ENCODE measurements around the gene PROZ. TPM values are rescaled to one million over a fixed set of nuclear protein-coding genes. Genes with fewer than 3 reads are reported as not detected.

Gene PROZ
- total and polyA plus RNA-seq, 5 donors from 2014 or later, result 0.15 TPM; not detected in 3

- DNase-seq, result no peak
- Histone ChIP-seq H3K9me3 (ENCODE audit: control insufficient read depth in 2 of 2, low read length in 2 of 2) (no peaks in the 10 kb centered on the region), H3K4me1 (ENCODE audit: control insufficient read depth, insufficient read depth, low read length, poor library complexity, severe bottlenecking) (peaks cover 21% of the 10 kb centered on the region), H3K4me3 (ENCODE audit: low read depth, low read length) (peak overlapping the region; percentile 76), H3K27ac (ENCODE audit: insufficient read depth, low read length, poor library complexity, severe bottlenecking) (no peak overlapping the region), H3K27me3 (ENCODE audit: control insufficient read depth, insufficient read depth, low read length) (no peaks in the 10 kb centered on the region), H3K36me3 (ENCODE audit: control insufficient read depth, insufficient read depth, low read length) (no peaks in the 10 kb centered on the region)
- H3K4me1 Mint-ChIP-seq, result peaks cover 6 to 22% (median 13%) of the 10 kb centered on the region in 4 donors
- H3K4me3 Mint-ChIP-seq, result peak overlapping the region; percentile 86 to 94 (median 90)
- H3K27me3 Mint-ChIP-seq, result peaks cover 7% of the 10 kb centered on the region
- ATAC-seq (ENCODE audit: low read depth in 2 of 2), result no peak
- no peaks in the 10 kb centered on the region for H3K36me3 Mint-ChIP-seq
- peaks cover 0 to 3% (median 0%) of the 10 kb centered on the region in 7 donors for H3K9me3 Mint-ChIP-seq
- H3K27ac Mint-ChIP-seq, result peak overlapping the region; percentile 87 to 96 (median 90)
Measured at GRCh38 chr13:113152691-113152983, 5.8 kb upstream of the PROZ start.

GRCh38 chr13:113152984-113153809 is 5.3 kb upstream of the PROZ start:
- Histone ChIP-seq H3K9me3 (ENCODE audit: control insufficient read depth in 2 of 2, low read length in 2 of 2) (no peaks in the 10 kb centered on the region), H3K27me3 (ENCODE audit: control insufficient read depth, insufficient read depth, low read length) (no peaks in the 10 kb centered on the region), H3K4me3 (ENCODE audit: low read depth, low read length) (peak overlapping the region; percentile 82), H3K36me3 (ENCODE audit: control insufficient read depth, insufficient read depth, low read length) (no peaks in the 10 kb centered on the region), H3K4me1 (ENCODE audit: control insufficient read depth, insufficient read depth, low read length, poor library complexity, severe bottlenecking) (peaks cover 21% of the 10 kb centered on the region), H3K27ac (ENCODE audit: insufficient read depth, low read length, poor library complexity, severe bottlenecking) (peak overlapping the region; percentile 24)
- H3K27me3 Mint-ChIP-seq, result peaks cover 7% of the 10 kb centered on the region
- H3K27ac Mint-ChIP-seq, result peak overlapping the region; percentile 90 to 96 (median 90)
- ATAC-seq (ENCODE audit: low read depth in 2 of 2) (peak; percentile 16 to 27), DNase-seq (peak; percentile 17 to 20 (median 17))
- no peaks in the 10 kb centered on the region for H3K36me3 Mint-ChIP-seq
- H3K4me1 Mint-ChIP-seq, result peaks cover 6 to 22% (median 13%) of the 10 kb centered on the region in 4 donors
- H3K4me3 Mint-ChIP-seq, result peak overlapping the region; percentile 86 to 94 (median 90)
- H3K9me3 Mint-ChIP-seq, result peaks cover 0 to 3% (median 0%) of the 10 kb centered on the region in 7 donors

GRCh38 chr13:113153810-113154748 is 4.4 kb upstream of the PROZ start:
- Mint-ChIP-seq H3K27me3 (peaks cover 7% of the 10 kb centered on the region), H3K4me3 (peak overlapping the region; percentile 80 to 92 (median 90)), H3K36me3 (no peaks in the 10 kb centered on the region), H3K9me3 (peaks cover 0 to 3% (median 0%) of the 10 kb centered on the region in 7 donors), H3K27ac (peak overlapping the region in 2 of 3 donors; percentile 84 to 90), H3K4me1 (peaks cover 6 to 22% (median 13%) of the 10 kb centered on the region in 4 donors)
- Histone ChIP-seq H3K27ac (ENCODE audit: insufficient read depth, low read length, poor library complexity, severe bottlenecking) (peak overlapping the region; percentile 57), H3K36me3 (ENCODE audit: control insufficient read depth, insufficient read depth, low read length) (no peaks in the 10 kb centered on the region), H3K27me3 (ENCODE audit: control insufficient read depth, insufficient read depth, low read length) (no peaks in the 10 kb centered on the region), H3K4me1 (ENCODE audit: control insufficient read depth, insufficient read depth, low read length, poor library complexity, severe bottlenecking) (peaks cover 21% of the 10 kb centered on the region), H3K9me3 (ENCODE audit: control insufficient read depth in 2 of 2, low read length in 2 of 2) (no peaks in the 10 kb centered on the region), H3K4me3 (ENCODE audit: low read depth, low read length) (peak overlapping the region; percentile 82)
- ATAC-seq (ENCODE audit: low read depth in 2 of 2) (peak; percentile 79 to 82), DNase-seq (peak; percentile 62 to 73 (median 65))

GRCh38 chr13:113155201-113155600 is 3.2 kb upstream of the PROZ start:
- DNase-seq (no peak), ATAC-seq (ENCODE audit: low read depth in 2 of 2) (no peak)
- no peak overlapping the region for H3K4me3 ChIP-seq (ENCODE audit: low read depth, low read length)
- H3K9me3 ChIP-seq (ENCODE audit: control insufficient read depth in 2 of 2, low read length in 2 of 2), result no peaks in the 10 kb centered on the region
- H3K36me3 ChIP-seq (ENCODE audit: control insufficient read depth, insufficient read depth, low read length), result no peaks in the 10 kb centered on the region
- peak overlapping the region; percentile 3 to 84 (median 81) for H3K27ac Mint-ChIP-seq
- no peaks in the 10 kb centered on the region for H3K36me3 Mint-ChIP-seq
- peaks cover 0 to 5% (median 0%) of the 10 kb centered on the region in 7 donors for H3K9me3 Mint-ChIP-seq
- H3K4me3 Mint-ChIP-seq, result peak overlapping the region; percentile 58 to 91 (median 79)
- H3K4me1 ChIP-seq (ENCODE audit: control insufficient read depth, insufficient read depth, low read length, poor library complexity, severe bottlenecking), result peaks cover 21% of the 10 kb centered on the region
- H3K27me3 ChIP-seq (ENCODE audit: control insufficient read depth, insufficient read depth, low read length), result no peaks in the 10 kb centered on the region
- peaks cover 7% of the 10 kb centered on the region for H3K27me3 Mint-ChIP-seq
- no peak overlapping the region for H3K27ac ChIP-seq (ENCODE audit: insufficient read depth, low read length, poor library complexity, severe bottlenecking)
- peaks cover 6 to 26% (median 14%) of the 10 kb centered on the region in 4 donors for H3K4me1 Mint-ChIP-seq

- H3K27me3 Mint-ChIP-seq, result peaks cover 7% of the 10 kb centered on the region
- ATAC-seq (ENCODE audit: low read depth in 2 of 2) (no peak), DNase-seq (no peak)
- no peaks in the 10 kb centered on the region for H3K9me3 ChIP-seq (ENCODE audit: control insufficient read depth in 2 of 2, low read length in 2 of 2)
- peaks cover 0 to 5% (median 0%) of the 10 kb centered on the region in 7 donors for H3K9me3 Mint-ChIP-seq
- no peaks in the 10 kb centered on the region for H3K36me3 ChIP-seq (ENCODE audit: control insufficient read depth, insufficient read depth, low read length)
- no peak overlapping the region for H3K27ac Mint-ChIP-seq
- peaks cover 6 to 34% (median 17%) of the 10 kb centered on the region in 4 donors for H3K4me1 Mint-ChIP-seq
- no peaks in the 10 kb centered on the region for H3K27me3 ChIP-seq (ENCODE audit: control insufficient read depth, insufficient read depth, low read length)
- H3K4me1 ChIP-seq (ENCODE audit: control insufficient read depth, insufficient read depth, low read length, poor library complexity, severe bottlenecking), result peaks cover 28% of the 10 kb centered on the region
- no peak overlapping the region for H3K4me3 ChIP-seq (ENCODE audit: low read depth, low read length)
- H3K36me3 Mint-ChIP-seq, result no peaks in the 10 kb centered on the region
- no peak overlapping the region for H3K4me3 Mint-ChIP-seq
- H3K27ac ChIP-seq (ENCODE audit: insufficient read depth, low read length, poor library complexity, severe bottlenecking), result no peak overlapping the region
Measured at GRCh38 chr13:113155982-113156655, 2.3 kb upstream of the PROZ start.

- H3K9me3 Mint-ChIP-seq, result peaks cover 0 to 5% (median 0%) of the 10 kb centered on the region in 7 donors
Measured at GRCh38 chr13:113157206-113157928, 1.1 kb upstream of the PROZ start.

More at GRCh38 chr13:113157206-113157928, 1.1 kb upstream of the PROZ start:
- Mint-ChIP-seq H3K4me1 (peaks cover 5 to 33% (median 18%) of the 10 kb centered on the region in 4 donors), H3K4me3 (peak overlapping the region in 1 of 4 donors; percentile 61), H3K27ac (no peak overlapping the region), H3K36me3 (no peaks in the 10 kb centered on the region), H3K27me3 (peaks cover 6% of the 10 kb centered on the region)
- Histone ChIP-seq H3K27ac (ENCODE audit: insufficient read depth, low read length, poor library complexity, severe bottlenecking) (no peak overlapping the region), H3K36me3 (ENCODE audit: control insufficient read depth, insufficient read depth, low read length) (no peaks in the 10 kb centered on the region), H3K4me3 (ENCODE audit: low read depth, low read length) (no peak overlapping the region), H3K9me3 (ENCODE audit: control insufficient read depth in 2 of 2, low read length in 2 of 2) (no peaks in the 10 kb centered on the region), H3K27me3 (ENCODE audit: control insufficient read depth, insufficient read depth, low read length) (no peaks in the 10 kb centered on the region), H3K4me1 (ENCODE audit: control insufficient read depth, insufficient read depth, low read length, poor library complexity, severe bottlenecking) (peaks cover 27% of the 10 kb centered on the region)
- DNase-seq (no peak), ATAC-seq (ENCODE audit: low read depth in 2 of 2) (no peak)
